Panc1 (cell line): ENCODE results near the gene NFATC2. TPM values are rescaled to one million over a fixed set of nuclear protein-coding genes. Genes with fewer than 3 reads are reported as not detected.

Source experiments
- ATAC-seq: fragments of 200-7000 bp; cut with Tn5 transposase; 2 replicates; pipeline ENCODE4 v1.9.1; 2020; ENCODE audit warnings: mild to moderate bottlenecking, moderate library complexity
- BruUV-seq: library from RNA; stranded (reverse); fragments of 400-500 nt; replicated peaks from 2 replicates; lab custom pipeline; 2021; lab: Mats Ljungman, UMichigan
- CTCF ChIA-PET: fragments of 300-600 bp; sonication (Branson Sonifier 250); formaldehyde crosslinking; loops from one replicate; lab custom pipeline; 2022; ENCODE audit warnings: antibody characterized with exemption; lab: Charles Lee
- POLR2A ChIA-PET: fragments of 300-600 bp; sonication (Branson Sonifier 250); formaldehyde crosslinking; loops from one replicate; lab custom pipeline; 2022; ENCODE audit warnings: antibody characterized with exemption; lab: Charles Lee
- DNase-seq: peaks from one replicate; pipeline ENCODE4 v3.0.0-alpha.2; 2010; ENCODE audit warnings: low read depth, low spot score
- H3K27ac ChIP-seq: 2 replicates; pipeline ENCODE4 v1.5.1; 2011; ENCODE audit warnings: mild to moderate bottlenecking, low read length, inconsistent platforms
- H3K27me3 ChIP-seq: fragments of 200-500 bp; sonication (Bioruptor generic); 2 replicates; pipeline ENCODE4 v1.6.0; 2014; ENCODE audit warnings: low read length, inconsistent platforms; ENCODE audit not compliant: control insufficient read depth, insufficient read depth
- H3K36me3 ChIP-seq: fragments of 200-500 bp; sonication (Bioruptor generic); 2 replicates; pipeline ENCODE4 v1.5.1; 2014; ENCODE audit warnings: inconsistent platforms, mild to moderate bottlenecking, low read length, moderate library complexity; ENCODE audit not compliant: control insufficient read depth, insufficient read depth
- H3K4me1 ChIP-seq: 2 replicates; pipeline ENCODE4 v1.5.1; 2011; ENCODE audit warnings: inconsistent platforms, mild to moderate bottlenecking, low read length, moderate library complexity; ENCODE audit not compliant: control insufficient read depth, insufficient read depth
- H3K4me3 ChIP-seq, 2 experiments: 2 replicates each; pipeline ENCODE4 v1.5.1; 2011 to 2012; ENCODE audit warnings: low read depth in 2 of 2, low read length in 2 of 2, mild to moderate bottlenecking in 2 of 2, inconsistent platforms in 1 of 2, moderate library complexity in 1 of 2
- H3K9me3 ChIP-seq: fragments of 200-500 bp; sonication (Bioruptor generic); 2 replicates; pipeline ENCODE4 v1.5.1; 2014; ENCODE audit warnings: low read depth, mild to moderate bottlenecking, inconsistent platforms, low read length, moderate library complexity; ENCODE audit not compliant: control insufficient read depth, insufficient read depth
- CTCF ChIP-seq: fragments of 450-650 bp; IDR thresholded peaks from 2 replicates; pipeline ENCODE4 v1.5.1; 2017; ENCODE audit warnings: mild to moderate bottlenecking
- POLR2AphosphoS5 ChIP-seq: IDR thresholded peaks from 2 replicates; pipeline ENCODE4 v1.6.1; 2012; ENCODE audit warnings: mild to moderate bottlenecking, low read depth, low read length, moderate library complexity
- REST ChIP-seq, 2 experiments: IDR thresholded peaks; 2 replicates each; pipeline ENCODE4 v1.6.1; 2011 to 2012; ENCODE audit warnings: low read depth in 2 of 2, control low read depth in 1 of 2, low read length in 1 of 2, mild to moderate bottlenecking in 1 of 2, moderate library complexity in 1 of 2; ENCODE audit not compliant: insufficient read depth in 1 of 2
- SIN3A ChIP-seq: IDR thresholded peaks from 2 replicates; pipeline ENCODE4 v1.6.1; 2012; ENCODE audit warnings: low read depth, mild to moderate bottlenecking, low read length, moderate library complexity, borderline replicate concordance; ENCODE audit not compliant: insufficient read depth
- TCF7L2 ChIP-seq: IDR thresholded peaks from 2 replicates; pipeline ENCODE4 v1.6.1; 2011; ENCODE audit warnings: mild to moderate bottlenecking, low read depth, low read length, inconsistent platforms
- in situ Hi-C: cut with HindIII; loops from 2 replicates; pipeline ENCODE4 v1.10.0; 2016; ENCODE audit warnings: low sequenced_read_pairs, low pct_unique_long_range_greater_than_20kb
- intact Hi-C: fragments of 100-400 bp; cut with micrococcal nuclease; formaldehyde crosslinking; loops from one replicate; pipeline ENCODE4 v1.10.0; 2022; ENCODE audit not compliant: unreplicated experiment
- total RNA-seq: library from RNA; stranded (reverse); gene quantifications from one replicate; pipeline ENCODE4 v1.2.1, GENCODE V29; 2021; ENCODE audit not compliant: unreplicated experiment

NFATC2 gene
- total RNA-seq, 1 experiment from 2014 or later, result 10.6 TPM

DNA sequence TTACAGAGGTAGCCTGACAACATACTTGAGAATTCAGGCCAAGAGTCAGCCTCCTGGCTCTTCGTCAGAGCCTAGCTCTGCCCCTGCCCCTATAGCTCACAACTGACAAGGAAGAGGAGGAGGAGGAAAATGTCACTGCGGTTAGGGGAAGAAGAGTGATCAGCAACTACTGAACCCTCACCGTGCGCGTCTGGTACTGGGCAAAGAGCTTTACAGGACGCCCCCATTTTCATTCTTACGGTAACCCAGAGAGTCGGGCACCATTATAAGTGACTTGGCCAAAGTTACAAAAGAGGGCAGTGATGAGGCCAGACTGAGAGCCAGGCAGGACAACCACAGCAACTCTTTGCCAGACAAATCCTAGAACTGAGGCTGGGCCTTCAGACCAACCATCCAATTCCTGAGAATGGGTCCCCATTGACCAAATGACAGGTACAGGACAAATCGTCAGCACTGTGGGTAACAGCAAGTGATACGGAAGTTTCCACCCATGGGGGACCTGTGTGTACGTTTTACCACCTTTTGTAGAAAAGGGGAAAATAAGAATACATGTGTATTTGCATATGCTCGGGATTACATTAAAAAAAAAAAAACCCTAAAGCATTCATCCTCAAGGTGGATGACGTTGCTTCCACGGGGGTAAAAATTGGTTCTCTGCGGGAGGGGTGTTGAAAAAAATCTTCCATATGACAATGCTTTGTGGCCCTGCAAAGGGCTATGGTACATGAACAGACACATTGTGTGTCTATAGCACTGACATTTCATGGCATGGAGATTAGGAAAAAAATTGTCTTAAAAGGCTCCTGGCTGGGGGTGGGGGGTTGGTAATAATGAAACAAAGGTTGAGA, 118.0 kb downstream of the NFATC2 start:
- Histone ChIP-seq H3K4me1 (no peaks in the 10 kb centered on the region), H3K36me3 (no peaks in the 10 kb centered on the region), H3K27me3 (no peaks in the 10 kb centered on the region), H3K4me3 (no peak overlapping the region), H3K9me3 (no peaks in the 10 kb centered on the region), H3K27ac (no peak overlapping the region)
- intact Hi-C loops (no loop called here), in situ Hi-C loops (no loop called here)
- no TSS peak for BruUV-seq
- ChIA-PET POLR2A (no interaction called here), CTCF (no interaction called here)
- DNase-seq (no peak), ATAC-seq (no peak)
- TF ChIP-seq POLR2AphosphoS5 (no peak), CTCF (no peak), TCF7L2 (no peak), REST (IDR thresholded peaks at IDR 0.05; ENCODE audit: insufficient read depth in 1 of 2, low read depth in 2 of 2, low read length in 1 of 2) (no peak)

DNA sequence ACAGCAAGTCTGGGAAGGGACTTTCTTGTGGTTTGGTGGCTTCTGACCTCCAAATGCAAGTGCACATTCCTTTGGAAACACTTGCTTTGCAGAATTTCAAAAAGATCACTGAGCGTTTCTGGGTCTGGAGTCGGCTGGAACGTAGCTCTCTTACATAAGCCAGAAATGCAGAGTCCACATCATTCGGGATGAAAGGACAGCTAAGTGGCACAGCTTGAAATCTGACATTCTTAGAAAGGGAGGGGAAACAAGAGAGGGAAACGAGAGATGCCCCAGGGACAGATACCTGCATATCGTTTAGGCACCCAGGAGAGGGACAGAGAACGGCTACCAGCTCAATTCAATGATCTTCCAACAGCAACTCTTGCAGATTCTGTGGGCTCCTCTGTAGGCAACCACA, 118.7 kb downstream of the NFATC2 start:
- ATAC-seq (no peak), DNase-seq (no peak)
- H3K27ac ChIP-seq, result no peak overlapping the region
- intact Hi-C loops (no loop called here), in situ Hi-C loops (no loop called here)
- ChIA-PET CTCF (interaction anchor here (0.8 kb wide), 1 partner anchor 38 kb away, joined by 3 read pairs; no protein-coding TSS in a partner anchor), POLR2A (interaction anchor here (0.5 kb wide), 1 partner anchor 394 kb away, joined by 4 read pairs; no protein-coding TSS in a partner anchor)
- TF ChIP-seq REST (IDR thresholded peaks at IDR 0.05; ENCODE audit: insufficient read depth in 1 of 2, low read depth in 2 of 2, low read length in 1 of 2), result no peak
- TF ChIP-seq TCF7L2, result no peak
- no peak for TF ChIP-seq SIN3A
- TF ChIP-seq POLR2AphosphoS5, result no peak
- no peak for TF ChIP-seq CTCF
- no peaks in the 10 kb centered on the region for H3K27me3 ChIP-seq
- H3K4me1 ChIP-seq, result no peaks in the 10 kb centered on the region
- no peaks in the 10 kb centered on the region for H3K36me3 ChIP-seq
- BruUV-seq, result no TSS peak
- no peak overlapping the region for H3K4me3 ChIP-seq
- H3K9me3 ChIP-seq, result no peaks in the 10 kb centered on the region
